Measurements from ENCODE around the gene CABLES2.

CABLES2 gene

DNA sequence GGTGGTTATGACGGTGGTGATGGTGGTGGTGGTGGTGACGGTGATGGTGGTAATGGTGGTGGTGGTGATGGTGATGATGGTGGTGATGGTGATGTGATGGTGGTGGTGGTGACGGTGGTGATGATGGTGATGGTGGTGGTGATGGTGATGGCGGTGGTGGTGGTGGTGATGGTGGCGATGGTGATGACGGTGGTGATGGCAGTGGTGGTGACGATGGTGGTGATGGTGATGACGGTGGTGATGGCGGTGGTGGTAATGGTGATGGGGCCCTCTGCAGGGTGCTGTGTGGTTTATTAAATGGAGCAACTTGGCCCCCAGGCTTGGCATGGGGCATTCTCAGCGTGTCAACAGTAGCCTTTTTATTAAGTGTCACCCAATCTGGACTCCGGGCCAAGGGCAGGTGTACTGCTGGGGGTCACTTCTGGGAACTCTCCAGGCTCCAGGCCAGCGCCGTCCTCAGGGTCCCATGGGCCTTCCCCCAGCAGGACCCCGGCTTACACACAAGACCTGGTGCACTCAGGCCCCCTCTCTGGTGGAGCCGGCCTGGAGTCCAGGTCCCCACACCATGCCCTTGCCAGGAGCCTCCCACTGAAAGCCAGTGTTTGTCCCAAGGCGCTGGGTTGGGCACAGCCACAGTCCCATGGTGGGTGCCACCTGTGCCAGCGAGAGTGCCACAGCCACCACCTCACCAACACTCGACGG lies 8.8 kb downstream of the CABLES2 start:
- in situ Hi-C loops (cut with MboI; ENCODE audit: low sequenced_read_pairs): no loop called here
- no peak for DNase-seq (ENCODE audit: low spot score in 2 of 2)
- Histone ChIP-seq H3K4me3 (no peak overlapping the region), H3K9me3 (no peaks in the 10 kb centered on the region), H3K27me3 (ENCODE audit: low read depth) (no peaks in the 10 kb centered on the region), H3K36me3 (replicated peaks) (peaks cover under 1% of the 10 kb centered on the region), H3K4me1 (no peaks in the 10 kb centered on the region)

DNA sequence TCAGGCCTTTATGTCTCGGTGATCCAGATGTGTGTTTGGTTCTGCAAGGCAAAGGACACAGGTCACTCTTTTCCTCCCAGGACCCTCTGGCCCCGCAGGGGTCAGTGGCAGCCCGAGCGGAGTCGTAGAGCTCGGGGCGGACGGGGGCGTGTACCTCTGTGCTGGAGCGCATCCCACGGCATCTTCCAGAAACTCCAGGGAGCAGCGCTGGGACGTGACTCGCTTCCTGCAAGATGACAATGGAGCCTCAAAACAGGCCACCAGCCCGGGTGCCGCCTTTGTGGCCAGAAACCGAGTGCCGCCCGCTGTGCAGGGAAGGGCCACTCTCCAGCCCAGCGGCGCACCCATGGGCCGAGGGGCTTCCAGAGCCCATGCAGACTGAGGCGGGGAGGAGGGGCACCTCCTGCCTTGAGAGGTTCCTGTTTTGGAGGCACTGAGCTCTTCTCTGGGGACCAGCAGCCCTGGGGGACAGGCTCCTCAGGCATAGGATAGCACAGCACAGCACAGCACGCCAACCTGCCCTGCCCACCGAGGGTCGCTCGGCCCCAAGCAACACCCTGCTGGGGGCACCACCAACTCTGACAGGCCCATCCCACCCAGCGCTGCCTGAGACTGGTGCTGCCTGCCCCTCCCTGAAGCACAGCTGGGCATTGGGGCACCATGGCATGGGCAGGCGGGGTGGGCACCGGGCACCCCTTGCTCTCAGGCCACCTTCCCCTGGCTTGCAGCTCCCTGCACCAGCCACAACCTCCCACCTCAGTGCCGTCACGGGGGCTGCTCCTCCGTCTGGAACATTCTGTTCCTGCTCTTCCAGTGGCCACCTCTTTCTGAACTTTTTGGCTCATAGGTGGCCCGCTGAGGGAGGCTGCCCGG lies 10.5 kb downstream of the CABLES2 start:
- H3K36me3 ChIP-seq (replicated peaks): peaks cover 11% of the 10 kb centered on the region
- no peaks in the 10 kb centered on the region for H3K9me3 ChIP-seq
- no peak overlapping the region for H3K4me3 ChIP-seq
- H3K4me1 ChIP-seq: no peaks in the 10 kb centered on the region
- no peaks in the 10 kb centered on the region for H3K27me3 ChIP-seq (ENCODE audit: low read depth)
- no peak for DNase-seq (ENCODE audit: low spot score in 2 of 2)
- in situ Hi-C loops (cut with MboI; ENCODE audit: low sequenced_read_pairs): no loop called here

DNA sequence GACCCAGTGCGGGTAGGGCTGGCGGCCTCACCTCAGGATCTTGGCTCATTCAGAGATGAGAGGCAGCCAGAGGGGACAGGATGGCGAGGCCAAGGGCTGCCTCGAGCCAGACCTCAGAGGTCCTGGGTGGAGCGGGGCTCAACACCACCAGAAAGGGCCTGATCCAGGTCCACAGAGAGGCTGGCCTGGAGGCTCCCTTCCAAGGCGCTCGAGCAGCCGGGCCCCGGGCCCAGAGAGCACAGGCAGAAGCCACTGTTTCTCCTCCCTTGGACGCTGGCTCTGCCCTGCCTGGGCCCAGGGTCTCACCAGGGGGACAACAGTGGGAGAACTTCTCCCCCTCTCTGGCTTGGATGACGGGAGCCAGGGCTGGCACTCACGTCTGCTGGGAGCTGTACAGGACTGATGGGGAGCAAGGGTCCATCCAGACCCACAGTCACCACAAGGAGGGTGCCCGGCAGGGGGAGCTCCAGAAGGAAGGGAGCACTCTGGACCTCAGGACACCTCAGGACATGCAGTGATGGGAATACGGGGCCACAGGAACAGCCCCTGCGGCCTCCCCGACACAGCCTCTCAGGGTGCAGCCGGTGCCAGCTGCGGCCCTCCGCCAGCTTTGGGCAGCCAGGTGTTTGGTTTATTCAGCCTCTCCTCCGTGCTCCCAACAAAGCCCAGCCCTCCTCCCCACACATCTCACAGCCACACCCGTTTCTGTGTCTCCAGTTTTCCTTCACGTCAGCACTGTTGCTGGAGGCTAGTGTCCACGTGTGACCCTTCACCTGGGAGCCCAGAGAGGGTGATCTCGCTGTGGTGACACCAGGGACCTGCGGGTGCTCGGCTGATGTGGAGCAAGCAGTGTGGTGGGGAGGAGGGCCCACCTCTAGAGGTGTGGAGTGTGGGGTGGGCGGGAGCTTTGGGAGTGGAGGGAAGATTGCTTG lies 11.5 kb downstream of the CABLES2 start:
- in situ Hi-C loops (cut with MboI; ENCODE audit: low sequenced_read_pairs): no loop called here

GRCh38 chr20:62394248-62395245 lies 12.5 kb downstream of the CABLES2 start:
- in situ Hi-C loops (cut with MboI; ENCODE audit: low sequenced_read_pairs): no loop called here
- H3K9me3 ChIP-seq: no peaks in the 10 kb centered on the region
- DNase-seq (ENCODE audit: low spot score in 2 of 2): no peak
- no peaks in the 10 kb centered on the region for H3K27me3 ChIP-seq (ENCODE audit: low read depth)
- H3K4me1 ChIP-seq: no peaks in the 10 kb centered on the region
- H3K4me3 ChIP-seq: no peak overlapping the region
- peaks cover 31% of the 10 kb centered on the region for H3K36me3 ChIP-seq (replicated peaks)

More for the DNA sequence above, 11.5 kb downstream of the CABLES2 start:
- Histone ChIP-seq H3K27me3 (ENCODE audit: low read depth) (no peaks in the 10 kb centered on the region), H3K9me3 (no peaks in the 10 kb centered on the region), H3K36me3 (replicated peaks) (peaks cover 20% of the 10 kb centered on the region), H3K4me1 (no peaks in the 10 kb centered on the region), H3K4me3 (no peak overlapping the region)
- DNase-seq (ENCODE audit: low spot score in 2 of 2): no peak

DNA sequence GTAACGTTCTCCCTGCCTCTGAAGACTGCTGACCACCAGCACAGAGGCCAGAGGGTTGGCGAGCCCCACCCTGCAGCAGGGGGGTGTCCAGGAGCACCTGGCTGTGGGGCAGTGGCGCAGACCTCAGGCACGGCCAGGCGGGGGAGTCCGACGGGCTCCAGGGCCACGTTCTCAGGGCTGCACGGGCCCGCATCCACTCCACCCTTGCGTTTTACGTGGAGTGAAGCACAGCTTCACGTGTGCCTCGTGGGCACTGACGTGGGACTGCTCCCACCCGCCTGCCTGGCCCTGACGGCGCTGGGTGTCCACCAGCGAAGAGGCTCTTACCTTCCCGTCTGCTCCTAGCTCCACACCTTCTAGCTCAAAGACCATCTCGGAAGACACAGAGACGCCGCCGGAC lies 13.3 kb downstream of the CABLES2 start:
- in situ Hi-C loops (cut with MboI; ENCODE audit: low sequenced_read_pairs): no loop called here
- H3K36me3 ChIP-seq (replicated peaks): peaks cover 38% of the 10 kb centered on the region

GRCh38 chr20:62393335-62393665 lies 13.8 kb downstream of the CABLES2 start:
- H3K4me1 ChIP-seq: peaks cover 5% of the 10 kb centered on the region
- H3K36me3 ChIP-seq (replicated peaks): peaks cover 43% of the 10 kb centered on the region
- no peaks in the 10 kb centered on the region for H3K27me3 ChIP-seq (ENCODE audit: low read depth)
- no peak for DNase-seq (ENCODE audit: low spot score in 2 of 2)
- in situ Hi-C loops (cut with MboI; ENCODE audit: low sequenced_read_pairs): no loop called here
- no peak overlapping the region for H3K4me3 ChIP-seq
- no peaks in the 10 kb centered on the region for H3K9me3 ChIP-seq

More for the DNA sequence above, 13.3 kb downstream of the CABLES2 start:
- Histone ChIP-seq H3K4me3 (no peak overlapping the region), H3K9me3 (no peaks in the 10 kb centered on the region), H3K27me3 (ENCODE audit: low read depth) (no peaks in the 10 kb centered on the region), H3K4me1 (peaks cover under 1% of the 10 kb centered on the region; the same call in 1 of the 2 replicates)
- no peak for DNase-seq (ENCODE audit: low spot score in 2 of 2)

GRCh38 chr20:62392621-62393334 lies 14.3 kb downstream of the CABLES2 start:
- H3K4me3 ChIP-seq: no peak overlapping the region
- DNase-seq (ENCODE audit: low spot score in 2 of 2): no peak
- in situ Hi-C loops (cut with MboI; ENCODE audit: low sequenced_read_pairs): no loop called here
- H3K9me3 ChIP-seq: no peaks in the 10 kb centered on the region
- H3K27me3 ChIP-seq (ENCODE audit: low read depth): no peaks in the 10 kb centered on the region
- peaks cover 11% of the 10 kb centered on the region for H3K4me1 ChIP-seq
- peaks cover 48% of the 10 kb centered on the region for H3K36me3 ChIP-seq (replicated peaks)

- peaks cover 12% of the 10 kb centered on the region for H3K4me1 ChIP-seq
- in situ Hi-C loops (cut with MboI; ENCODE audit: low sequenced_read_pairs): no loop called here
- no peaks in the 10 kb centered on the region for H3K9me3 ChIP-seq
- H3K27me3 ChIP-seq (ENCODE audit: low read depth): no peaks in the 10 kb centered on the region
- no peak overlapping the region for H3K4me3 ChIP-seq
- peaks cover 55% of the 10 kb centered on the region for H3K36me3 ChIP-seq (replicated peaks)
- no peak for DNase-seq (ENCODE audit: low spot score in 2 of 2)
Measured at GRCh38 chr20:62392077-62392418, 15.0 kb downstream of the CABLES2 start.

- peaks cover 55% of the 10 kb centered on the region for H3K36me3 ChIP-seq (replicated peaks)
- peaks cover 12% of the 10 kb centered on the region for H3K4me1 ChIP-seq
- H3K4me3 ChIP-seq: no peak overlapping the region
- in situ Hi-C loops (cut with MboI; ENCODE audit: low sequenced_read_pairs): no loop called here
- no peak for DNase-seq (ENCODE audit: low spot score in 2 of 2)
- H3K27me3 ChIP-seq (ENCODE audit: low read depth): no peaks in the 10 kb centered on the region
- H3K9me3 ChIP-seq: no peaks in the 10 kb centered on the region
Measured at GRCh38 chr20:62391165-62392076, 15.7 kb downstream of the CABLES2 start.

GRCh38 chr20:62390317-62391164 lies 16.5 kb downstream of the CABLES2 start:
- peaks cover 16% of the 10 kb centered on the region for H3K4me1 ChIP-seq
- no peaks in the 10 kb centered on the region for H3K27me3 ChIP-seq (ENCODE audit: low read depth)
- in situ Hi-C loops (cut with MboI; ENCODE audit: low sequenced_read_pairs): no loop called here
- DNase-seq (ENCODE audit: low spot score in 2 of 2): no peak
- H3K4me3 ChIP-seq: no peak overlapping the region
- peaks cover 55% of the 10 kb centered on the region for H3K36me3 ChIP-seq (replicated peaks)
- H3K9me3 ChIP-seq: no peaks in the 10 kb centered on the region; the same call in 1 of the 2 replicates

GRCh38 chr20:62389601-62390087 lies 17.4 kb downstream of the CABLES2 start:
- no peak overlapping the region for H3K4me3 ChIP-seq
- DNase-seq (ENCODE audit: low spot score in 2 of 2): no peak
- H3K36me3 ChIP-seq (replicated peaks): peaks cover 55% of the 10 kb centered on the region
- H3K27me3 ChIP-seq (ENCODE audit: low read depth): no peaks in the 10 kb centered on the region
- H3K9me3 ChIP-seq: no peaks in the 10 kb centered on the region; the same call in 1 of the 2 replicates
- H3K4me1 ChIP-seq: peaks cover 16% of the 10 kb centered on the region
- in situ Hi-C loops (cut with MboI; ENCODE audit: low sequenced_read_pairs): no loop called here

Data from HAP-1 (cell line).